HG02943 (cell line): ENCODE results near the gene GNB5.

Experiments used
- ATAC-seq: cut with Tn5 transposase; IDR thresholded peaks from one replicate; pipeline ENCODE4 v1.9.1; 2021; ENCODE audit warnings: mild to moderate bottlenecking, low read depth, moderate library complexity; ENCODE audit not compliant: unreplicated experiment

Gene GNB5

DNA sequence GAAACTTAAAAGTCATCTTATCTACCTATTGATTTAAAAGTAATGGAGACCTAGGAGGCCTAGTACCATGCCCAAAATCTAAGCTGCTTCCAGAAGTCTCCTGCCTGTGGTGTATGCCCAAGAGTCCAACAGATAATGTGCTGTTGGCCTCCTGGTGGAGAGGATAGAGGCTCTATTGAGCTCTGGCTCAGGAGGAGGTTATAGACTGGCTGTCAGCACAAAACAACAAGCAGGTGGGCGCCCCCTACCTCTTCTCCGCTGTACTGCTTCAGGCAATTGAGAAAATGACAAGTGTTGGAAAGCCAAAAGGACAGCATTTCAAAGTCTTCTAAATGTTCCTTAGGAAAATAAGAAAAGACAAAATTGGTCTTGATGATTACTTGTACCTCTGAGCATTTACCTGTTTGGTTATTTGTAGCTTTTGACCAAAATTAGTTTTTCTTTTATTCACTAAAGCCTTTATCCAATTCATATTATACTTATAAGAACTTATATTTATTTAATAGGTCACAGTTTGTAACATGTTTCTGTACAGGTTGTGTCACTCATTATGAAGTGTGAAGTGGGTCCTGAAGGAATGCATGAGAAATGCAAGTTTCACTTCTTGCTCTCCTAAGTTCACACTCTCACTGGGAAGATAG, 17.2 kb upstream of the GNB5 start:
- peak; percentile 72 for ATAC-seq

DNA sequence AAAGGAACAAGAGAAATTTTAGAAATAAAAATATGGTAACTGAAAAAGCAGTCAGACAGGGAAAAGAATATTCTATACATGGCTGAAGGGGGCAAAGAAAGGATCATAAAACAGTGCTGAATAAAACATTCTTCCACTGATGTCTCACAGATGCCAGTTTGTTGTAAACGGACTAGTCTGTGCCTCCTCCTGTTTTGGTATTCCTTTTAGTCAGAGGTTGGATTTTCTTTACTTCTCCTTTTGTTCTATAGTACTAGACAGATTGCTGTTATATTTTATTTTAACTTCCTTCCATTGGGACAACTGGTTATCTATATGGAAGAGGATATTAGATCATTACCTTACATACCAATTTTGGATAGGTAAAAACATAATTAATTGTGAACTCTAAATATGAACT, 16.0 kb upstream of the GNB5 start:
- no peak for ATAC-seq

GRCh38 chr15:52206446-52206845, 15.3 kb upstream of the GNB5 start:
- no peak for ATAC-seq

DNA sequence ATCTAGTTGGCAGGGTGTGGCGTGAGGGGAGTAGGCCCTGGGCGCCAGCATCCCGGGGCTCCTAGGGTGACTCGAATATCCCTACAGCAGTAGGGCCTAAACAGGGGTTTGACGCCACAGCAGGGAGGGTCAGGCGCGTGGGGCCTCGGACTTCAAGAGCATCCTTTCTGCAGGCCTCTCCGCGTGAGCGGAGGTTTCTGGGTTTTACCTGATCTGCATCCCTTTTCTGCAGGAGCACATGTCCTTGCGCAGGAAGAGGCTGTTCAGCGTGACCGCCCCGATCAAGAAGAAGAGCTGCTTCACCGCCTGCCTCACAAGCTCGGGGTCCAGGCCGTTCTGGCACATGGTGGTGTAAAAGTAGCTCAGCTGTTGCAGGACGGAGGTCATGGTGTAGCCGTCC, 13.5 kb upstream of the GNB5 start:
- ATAC-seq, result no peak

DNA sequence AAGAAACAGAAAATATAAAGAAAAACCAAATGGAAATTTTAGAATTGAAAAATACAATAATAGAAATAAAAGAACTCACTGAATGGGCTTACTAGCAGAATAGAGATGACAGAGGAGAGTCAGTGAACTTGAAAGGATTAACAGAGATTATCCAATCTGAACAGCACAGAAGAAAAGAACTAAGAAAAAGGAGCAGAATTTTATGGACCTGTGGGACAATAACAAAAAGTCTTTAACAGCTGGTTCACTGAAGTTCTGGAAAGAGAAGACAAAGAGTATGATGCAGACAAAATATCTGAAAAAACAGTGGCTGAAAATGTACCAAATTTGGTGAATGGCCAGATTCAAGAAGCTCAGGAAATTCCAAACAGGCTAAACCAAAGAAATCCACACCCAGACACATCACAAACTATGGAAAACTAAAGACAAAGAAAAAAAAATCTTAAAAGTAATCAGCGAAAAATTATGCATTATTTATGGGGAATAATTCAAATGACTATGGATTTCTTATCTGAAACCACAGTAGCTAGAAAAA, 9.7 kb upstream of the GNB5 start:
- ATAC-seq, result no peak

- ATAC-seq, result no peak
Observed at GRCh38 chr15:52199271-52199670, 8.1 kb upstream of the GNB5 start.

DNA sequence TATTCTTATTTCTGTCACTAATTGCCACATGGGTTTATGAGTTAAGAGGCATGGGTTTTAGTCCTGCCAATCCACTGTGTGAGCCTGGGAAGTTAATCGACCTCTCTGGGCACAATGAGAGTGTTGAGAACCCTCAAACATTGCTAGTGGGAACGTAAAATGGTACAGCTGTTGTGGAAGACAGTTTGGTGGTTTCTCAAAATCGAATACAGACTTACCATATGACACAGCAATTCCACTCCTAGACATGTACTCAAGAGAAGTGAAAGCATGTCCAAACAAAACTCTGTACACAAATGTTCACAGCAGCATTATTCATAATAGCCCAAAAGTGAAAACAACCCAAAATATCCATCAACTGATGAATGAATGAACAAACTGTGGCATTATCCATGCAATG, 5.7 kb upstream of the GNB5 start:
- ATAC-seq, result no peak

GRCh38 chr15:52193791-52194190, 2.6 kb upstream of the GNB5 start:
- no peak for ATAC-seq

DNA sequence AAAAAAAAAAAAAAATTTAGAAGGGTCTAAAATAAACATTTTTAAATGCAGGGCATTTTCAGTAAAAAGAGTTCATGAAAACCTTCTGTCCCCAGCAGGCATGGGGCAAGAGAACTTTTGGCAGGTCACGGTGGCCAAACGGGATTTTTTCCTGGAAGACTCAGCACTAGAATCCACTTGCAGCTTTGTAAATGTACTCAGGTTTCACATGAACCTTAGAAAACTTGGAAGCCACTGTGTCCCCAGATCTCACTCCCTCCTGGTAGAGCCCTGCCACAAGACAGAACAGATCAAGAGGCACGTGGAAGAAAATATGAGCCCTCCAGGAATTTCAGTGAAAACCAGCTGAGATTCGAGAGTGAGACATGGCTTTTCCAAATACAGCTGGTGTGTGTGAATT, 2.1 kb upstream of the GNB5 start:
- ATAC-seq, result no peak

DNA sequence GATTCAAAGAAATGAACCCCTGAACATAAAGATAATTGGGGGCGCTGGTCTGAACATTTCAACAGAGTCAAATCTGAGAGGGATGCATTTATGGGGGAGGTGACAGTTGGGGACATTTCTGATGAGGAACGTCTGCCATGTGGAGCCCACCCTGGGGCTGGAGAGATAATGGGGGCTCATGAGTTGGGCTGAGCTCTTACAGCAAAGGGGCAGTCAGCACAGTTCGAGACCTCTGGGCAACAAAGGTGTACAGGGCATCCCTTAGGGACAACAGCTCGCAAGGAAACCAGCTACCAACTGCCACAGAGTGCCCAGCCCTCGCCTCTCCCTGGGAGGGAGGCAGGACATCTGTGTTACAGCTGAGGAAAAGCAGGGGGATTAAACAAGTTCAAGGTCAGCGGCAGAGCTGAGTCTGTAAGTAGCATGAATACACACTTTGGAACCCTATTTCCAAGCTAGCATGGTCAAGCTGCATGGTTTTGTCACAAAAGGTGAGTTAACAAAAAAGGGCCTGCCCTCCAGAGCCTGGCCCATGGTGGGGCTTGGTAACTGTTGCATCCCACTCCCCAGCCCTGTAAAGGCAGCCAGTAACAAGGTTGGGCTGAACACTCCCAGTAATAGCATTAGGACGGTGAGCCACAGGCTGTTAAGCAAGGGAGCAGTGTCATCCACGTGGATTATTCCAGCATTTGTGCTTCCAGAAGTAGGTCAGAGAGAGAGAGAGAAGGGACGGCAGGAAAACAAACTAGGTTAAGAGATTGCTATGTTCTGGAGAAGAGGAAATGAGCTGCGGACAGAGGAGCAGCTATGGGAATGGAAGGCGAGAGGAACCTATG, 4.3 kb downstream of the GNB5 start:
- no peak for ATAC-seq

DNA sequence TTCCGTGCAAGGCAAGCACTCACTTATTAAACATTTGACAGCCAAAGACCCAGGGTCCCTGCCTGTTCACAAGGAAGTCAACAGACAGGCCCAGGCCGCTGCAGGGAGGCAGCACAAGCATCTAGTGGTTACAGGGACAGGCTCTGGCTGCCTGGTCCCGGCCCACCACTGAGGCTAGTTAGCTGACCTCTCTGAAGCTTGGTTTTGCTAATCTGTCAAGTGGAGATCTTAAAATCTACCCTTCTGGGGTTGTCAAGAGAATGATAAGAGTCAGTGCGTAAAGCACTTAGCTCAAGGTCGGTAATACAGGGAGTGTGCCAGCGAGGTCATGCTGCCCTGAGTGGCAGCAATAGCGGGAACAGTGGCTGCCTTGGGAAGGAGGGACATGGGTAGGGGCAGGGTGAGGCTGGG, 6.0 kb downstream of the GNB5 start:
- no peak for ATAC-seq

GRCh38 chr15:52184721-52185120, 6.5 kb downstream of the GNB5 start:
- ATAC-seq, result no peak

DNA sequence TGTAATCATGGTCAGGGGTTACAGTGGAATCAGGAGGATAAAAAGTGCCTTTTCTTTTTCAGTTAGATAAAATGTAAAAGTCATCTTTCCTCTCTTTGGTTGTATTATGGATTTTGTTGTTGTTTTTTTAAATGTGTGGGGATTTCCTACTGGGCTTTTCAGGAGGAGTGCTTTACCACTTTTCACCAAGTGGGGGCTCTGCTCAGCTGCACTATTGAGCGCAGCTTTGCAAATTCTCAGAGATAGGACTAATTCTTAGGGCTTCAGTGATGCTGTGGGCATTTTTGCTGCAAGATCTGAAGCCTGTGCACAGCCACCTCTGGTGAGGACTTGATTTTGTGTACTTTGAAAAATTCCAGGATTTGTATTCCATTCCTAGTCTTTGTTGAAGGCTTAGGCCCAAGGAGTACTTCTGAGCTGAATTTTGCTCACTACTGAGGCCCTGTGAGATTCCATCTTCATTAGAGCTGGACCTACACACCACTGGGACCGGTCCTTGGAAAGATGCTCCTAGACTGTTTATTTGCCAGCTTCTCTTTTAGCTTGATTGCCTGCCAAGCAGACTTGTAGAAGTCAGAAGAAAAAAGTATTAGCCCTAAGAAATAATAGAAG, 7.5 kb downstream of the GNB5 start:
- no peak for ATAC-seq

GRCh38 chr15:52181938-52182780, 9.0 kb downstream of the GNB5 start:
- ATAC-seq, result no peak

- no peak for ATAC-seq
Observed at GRCh38 chr15:52180851-52181450, 10.2 kb downstream of the GNB5 start.

DNA sequence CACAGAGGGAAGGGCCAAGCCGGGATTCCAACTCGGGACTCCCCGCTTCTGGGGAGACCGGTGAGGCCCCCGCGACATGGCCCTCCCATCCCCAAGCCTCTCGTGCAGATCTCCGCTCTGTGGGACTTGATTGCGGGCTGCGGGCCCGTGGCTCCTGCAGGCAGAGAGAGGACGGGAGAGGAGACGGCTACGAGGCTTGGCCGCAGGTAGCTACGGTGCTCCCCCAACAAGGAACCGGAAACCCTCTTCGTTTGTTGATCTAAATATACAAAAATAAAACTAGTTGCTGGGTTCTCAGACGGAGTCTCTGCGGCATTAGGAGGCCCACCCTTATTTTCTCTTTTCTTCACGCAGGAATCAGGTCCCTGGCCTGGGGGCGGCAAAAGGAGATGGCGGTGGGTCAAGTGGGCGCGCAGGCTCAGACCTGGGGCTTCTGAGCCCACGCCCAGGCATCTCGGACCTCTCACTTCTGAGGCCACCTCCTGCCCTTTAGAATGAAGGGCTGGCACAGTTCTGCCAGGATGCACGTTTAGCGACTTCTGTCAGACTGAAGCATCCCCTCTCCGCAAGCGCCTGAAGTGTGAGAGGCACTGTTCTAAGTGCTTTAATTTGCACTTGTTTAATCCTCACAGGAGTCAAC, 10.9 kb downstream of the GNB5 start:
- peak; percentile 29 for ATAC-seq

DNA sequence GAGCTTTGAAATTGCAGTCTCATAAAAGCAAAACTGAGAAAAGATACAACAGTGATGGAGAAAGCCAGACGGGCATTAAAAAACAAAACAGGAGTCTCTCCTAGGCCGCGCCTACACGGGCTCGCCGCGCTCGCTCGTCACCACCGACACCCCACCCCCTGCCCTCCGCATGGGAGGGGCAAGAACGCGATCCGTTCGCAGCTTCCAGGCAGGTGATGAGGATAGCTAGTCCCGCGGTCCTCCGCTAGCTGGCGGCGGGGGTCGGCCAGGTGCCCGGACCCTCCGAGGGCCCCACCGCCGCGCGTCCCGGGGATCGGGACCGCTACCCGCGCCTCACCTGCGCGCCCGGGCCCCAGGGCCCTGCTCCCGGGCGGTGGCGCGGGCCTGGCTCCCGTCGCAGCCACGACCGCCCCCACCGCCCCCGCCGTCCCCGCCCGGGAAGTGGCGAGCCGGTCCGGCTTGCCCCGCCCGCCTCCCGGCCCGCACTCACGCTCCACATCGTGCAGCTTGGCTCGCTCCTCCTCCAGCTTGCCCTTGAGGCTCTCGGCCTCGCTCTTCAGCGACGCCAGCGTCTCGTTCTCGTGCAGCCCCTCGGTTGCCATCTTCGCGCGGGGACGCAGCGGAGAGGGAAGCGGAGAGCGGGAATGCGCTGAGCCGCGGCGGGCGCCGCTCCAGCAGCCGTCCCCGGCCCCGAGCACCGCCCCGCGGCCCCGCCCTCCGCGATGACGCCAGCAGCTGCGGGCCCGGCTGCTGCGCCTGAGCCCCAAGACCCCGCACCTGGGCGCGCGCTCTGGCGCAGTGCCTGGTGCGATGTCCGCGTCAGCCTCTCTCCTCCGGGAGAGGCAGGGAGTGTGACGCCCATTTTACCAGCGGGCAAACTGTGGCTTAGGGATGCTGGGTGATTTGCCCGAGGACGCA, 11.7 kb downstream of the GNB5 start:
- peak; percentile 78 for ATAC-seq

- no peak for ATAC-seq
Observed at GRCh38 chr15:52178765-52179164, 12.4 kb downstream of the GNB5 start.

GRCh38 chr15:52172869-52173268, 18.3 kb downstream of the GNB5 start:
- ATAC-seq, result no peak
